Left colon (tissue), 2 donors: Measurements from ENCODE around the gene ANTKMT. TPM values are rescaled to one million over a fixed set of nuclear protein-coding genes. Genes with fewer than 3 reads are reported as not detected.

ENCODE experiments used
- ATAC-seq: fragments of 200-7000 bp; cut with Tn5 transposase; one replicate; pipeline ENCODE4 v1.9.1; 2020; ENCODE audit warnings: mild to moderate bottlenecking, moderate library complexity
- DNase-seq, 2 donors: peaks; one replicate each; pipeline ENCODE4 v3.0.0-alpha.2; 2020
- intact Hi-C, 2 donors: fragments of 100-400 bp; cut with DNase I in 1 of 2; cut with micrococcal nuclease in 1 of 2; formaldehyde crosslinking; loops; one replicate each; pipeline versions ENCODE4 v1.11.2 to v1.14.0; 2022; cut with DNase I, micrococcal nuclease
- microRNA-seq, 2 donors: library from miRNA; unstranded; fragments of <30 nt; microRNA quantifications; one replicate each; pipeline versions ENCODE4 v1.1.0 to v1.2.0, GENCODE V29; 2020
- total RNA-seq, 2 donors: library from RNA; stranded (reverse); fragmentation: NEBNext Ultra II Directional; extraction: Animal tissue kit (Norgen Biotek cat#: 25700); gene quantifications; one replicate each; pipeline ENCODE4 v1.2.1, GENCODE V29; 2021
- donor health status: DM: no; HTN: no; CAD: no.
- donor health status: DM: yes; HTN: yes; CAD: no.

The ANTKMT gene
- total RNA-seq, 2 donors from 2014 or later: 47.2 to 48.6 TPM

DNA sequence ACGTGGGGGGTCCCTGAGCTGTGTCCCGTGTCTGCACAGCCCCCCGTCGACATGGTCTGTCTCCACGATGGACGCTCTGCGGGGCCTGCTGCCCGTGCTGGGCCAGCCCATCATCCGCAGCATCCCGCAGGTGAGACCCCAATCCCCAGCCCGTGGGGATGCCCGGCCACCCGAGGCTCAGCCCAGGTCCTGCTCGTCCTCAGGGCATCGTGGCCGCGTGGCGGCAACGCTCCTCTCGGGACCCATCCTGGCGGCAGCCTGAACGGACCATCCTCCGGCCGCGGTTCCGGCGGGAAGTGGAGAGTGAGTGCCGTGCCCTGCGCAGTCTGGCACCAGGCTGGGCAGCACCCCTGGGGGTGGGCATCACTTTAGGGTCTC lies 44.5 kb downstream of the ANTKMT start:
- DNase-seq: no peak
- intact Hi-C loops: no loop called here
- no peak for ATAC-seq

DNA sequence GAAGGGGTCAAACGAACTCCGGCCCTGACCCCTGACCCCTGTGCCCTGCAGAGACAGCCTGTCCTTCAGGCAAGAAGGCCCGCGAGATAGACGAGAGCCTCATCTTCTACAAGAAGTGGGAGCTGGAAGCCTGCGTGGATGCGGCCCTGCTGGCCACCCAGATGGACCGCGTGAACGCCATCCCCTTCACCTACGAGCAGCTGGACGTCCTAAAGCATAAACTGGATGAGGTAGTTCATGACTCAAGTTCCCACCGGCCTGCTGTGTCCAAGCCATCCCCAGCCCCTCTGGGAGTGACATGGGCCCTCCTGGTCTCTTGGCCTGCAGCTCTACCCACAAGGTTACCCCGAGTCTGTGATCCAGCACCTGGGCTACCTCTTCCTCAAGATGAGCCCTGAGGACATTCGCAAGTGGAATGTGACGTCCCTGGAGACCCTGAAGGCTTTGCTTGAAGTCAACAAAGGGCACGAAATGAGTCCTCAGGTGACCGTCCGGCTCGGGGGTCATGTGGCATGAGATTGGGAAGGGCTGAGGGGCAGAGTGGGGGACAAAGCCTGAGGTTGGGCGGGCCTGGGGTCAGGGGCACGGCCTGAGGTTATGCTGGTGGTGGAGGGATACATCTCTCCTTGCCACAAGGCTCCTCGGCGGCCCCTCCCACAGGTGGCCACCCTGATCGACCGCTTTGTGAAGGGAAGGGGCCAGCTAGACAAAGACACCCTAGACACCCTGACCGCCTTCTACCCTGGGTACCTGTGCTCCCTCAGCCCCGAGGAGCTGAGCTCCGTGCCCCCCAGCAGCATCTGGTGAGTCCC lies 45.3 kb downstream of the ANTKMT start:
- no peak for ATAC-seq
- no peak for DNase-seq
- intact Hi-C loops: no loop called here

DNA sequence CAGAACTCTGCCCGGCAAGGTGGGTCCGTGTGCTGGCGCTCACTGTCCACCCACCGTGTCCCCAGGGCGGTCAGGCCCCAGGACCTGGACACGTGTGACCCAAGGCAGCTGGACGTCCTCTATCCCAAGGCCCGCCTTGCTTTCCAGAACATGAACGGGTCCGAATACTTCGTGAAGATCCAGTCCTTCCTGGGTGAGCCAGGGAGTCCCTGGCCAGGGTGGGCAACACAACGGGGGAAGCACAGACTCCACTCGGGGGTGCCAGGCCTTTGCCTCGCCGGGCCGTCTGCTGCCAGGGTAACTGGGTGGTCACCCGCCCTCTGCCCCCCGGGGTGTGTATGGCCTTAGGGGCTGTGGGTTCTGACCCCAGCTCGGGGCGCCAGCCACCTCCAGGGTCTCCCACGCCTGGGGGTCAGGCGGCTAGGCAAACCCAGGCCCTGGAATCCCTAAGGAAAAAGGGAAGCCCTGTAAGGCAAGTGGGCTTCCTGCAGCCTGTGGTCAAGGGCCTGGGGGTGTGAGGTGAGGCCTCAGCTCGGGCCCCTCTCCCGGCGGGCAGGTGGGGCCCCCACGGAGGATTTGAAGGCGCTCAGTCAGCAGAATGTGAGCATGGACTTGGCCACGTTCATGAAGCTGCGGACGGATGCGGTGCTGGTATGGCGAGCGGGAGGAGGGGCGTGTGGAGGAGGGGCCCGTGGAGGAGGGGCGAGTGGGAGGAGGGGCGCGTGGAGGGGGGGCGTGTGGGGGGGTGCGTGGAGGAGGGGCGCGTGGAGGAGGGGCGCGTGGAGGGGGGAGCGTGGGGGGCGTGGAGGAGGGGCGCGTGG lies 46.1 kb downstream of the ANTKMT start:
- DNase-seq (no peak), ATAC-seq (no peak)
- intact Hi-C loops: no loop called here

DNA sequence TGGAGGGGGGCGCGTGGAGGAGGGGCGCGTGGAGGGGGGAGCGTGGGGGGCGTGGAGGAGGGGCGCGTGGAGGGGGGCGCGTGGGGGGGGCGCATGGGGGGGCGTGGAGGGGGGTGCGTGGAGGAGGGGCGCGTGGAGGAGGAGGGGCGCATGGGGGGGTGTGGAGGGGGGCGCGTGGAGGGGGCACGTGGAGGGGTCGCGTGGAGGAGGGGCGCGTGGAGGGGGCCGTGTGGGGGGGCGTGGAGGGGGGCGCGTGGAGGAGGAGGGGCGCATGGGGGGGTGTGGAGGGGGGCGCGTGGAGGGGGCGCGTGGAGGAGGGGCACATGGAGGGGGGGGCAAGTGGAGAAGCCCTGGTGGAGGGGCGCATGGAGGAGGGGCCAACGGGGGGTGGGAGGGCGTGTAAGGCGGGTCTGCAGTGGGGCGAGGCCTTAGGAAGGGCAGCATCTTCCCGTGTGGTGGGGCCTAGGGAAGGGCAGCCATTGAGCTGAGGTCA lies 46.8 kb downstream of the ANTKMT start:
- intact Hi-C loops: no loop called here
- no peak for DNase-seq
- ATAC-seq: no peak

GRCh38 chr16:768428-768827 lies 47.5 kb downstream of the ANTKMT start:
- ATAC-seq (no peak), DNase-seq (no peak)
- intact Hi-C loops: no loop called here

- intact Hi-C loops: no loop called here
- no peak for ATAC-seq
- no peak for DNase-seq
These were observed 48.3 kb downstream of the ANTKMT start for GRCh38 chr16:769184-769784.

DNA sequence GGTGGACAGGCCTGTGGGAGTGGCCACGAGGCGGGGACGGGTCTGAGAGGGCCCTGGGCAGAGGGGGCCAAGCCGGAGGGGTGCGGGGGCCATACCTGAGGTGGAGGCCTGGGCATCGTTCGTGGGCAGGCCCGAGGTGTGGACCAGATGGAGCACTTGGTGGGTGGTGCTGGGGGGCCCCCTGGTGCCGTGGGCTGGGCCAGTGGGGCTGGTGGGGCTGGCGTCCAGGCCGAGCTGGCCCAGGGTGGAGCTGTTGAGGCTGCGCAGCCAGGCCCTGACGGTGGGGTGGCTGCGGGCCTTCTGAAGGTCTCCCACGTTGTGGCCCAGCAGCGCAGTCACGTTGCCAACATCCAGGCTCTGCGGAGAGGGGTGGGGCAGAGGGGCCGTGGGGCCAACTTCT lies 49.0 kb downstream of the ANTKMT start:
- no peak for ATAC-seq
- intact Hi-C loops: no loop called here
- no peak for DNase-seq

- no peak for ATAC-seq
- intact Hi-C loops: no loop called here
- DNase-seq: no peak
These were observed 49.5 kb downstream of the ANTKMT start for GRCh38 chr16:770411-770810.

Small RNAs within 50 kb of the gene (microRNA-seq; reads per million reads assigned to microRNA genes)
- 0 reads per million in 2 donors for gene MIR662

Other genes with a start within 250 kb of the ANTKMT start
- gene CAPN15, start 193.4 kb upstream of the ANTKMT start, total RNA-seq: 100 to 1,000 TPM in 1 of 2 donors, 10 to 100 TPM in 1; 98.8 to 102 TPM
- not detected for gene PRR35, start 160.8 kb upstream of the ANTKMT start, total RNA-seq
- under 1 TPM in 1 of 2 donors, not detected in 1; 0.36 TPM for gene NHLRC4, start 154.1 kb upstream of the ANTKMT start, total RNA-seq
- gene PIGQ, start 151.2 kb upstream of the ANTKMT start, total RNA-seq: 10 to 100 TPM; 37.6 to 39.5 TPM
- 10 to 100 TPM; 38.2 to 43.4 TPM for gene RAB40C, start 131.1 kb upstream of the ANTKMT start, total RNA-seq
- gene WFIKKN1, start 90.2 kb upstream of the ANTKMT start, total RNA-seq: 1 to 10 TPM in 1 of 2 donors, under 1 TPM in 1; 0.64 to 3.6 TPM
- gene METTL26, start 84.8 kb upstream of the ANTKMT start, total RNA-seq: 10 to 100 TPM; 42.0 to 52.0 TPM
- gene MCRIP2, start 79.3 kb upstream of the ANTKMT start, total RNA-seq: 100 to 1,000 TPM in 1 of 2 donors, 10 to 100 TPM in 1; 98.5 to 161 TPM
- gene WDR90, start 71.8 kb upstream of the ANTKMT start, total RNA-seq: 10 to 100 TPM; 28.3 to 57.6 TPM
- gene RHOT2, start 53.0 kb upstream of the ANTKMT start, total RNA-seq: 100 to 1,000 TPM; 118 to 158 TPM
- gene RHBDL1, start 45.5 kb upstream of the ANTKMT start, total RNA-seq: 1 to 10 TPM; 4.4 to 5.3 TPM
- gene STUB1, start 40.7 kb upstream of the ANTKMT start, total RNA-seq: 100 to 1,000 TPM in 1 of 2 donors, 10 to 100 TPM in 1; 86.6 to 105 TPM
- gene JMJD8, start 36.8 kb upstream of the ANTKMT start, total RNA-seq: 10 to 100 TPM; 41.6 to 49.2 TPM
- gene WDR24, start 30.7 kb upstream of the ANTKMT start, total RNA-seq: 10 to 100 TPM in 1 of 2 donors, 1 to 10 TPM in 1; 9.5 to 10.6 TPM
- 1 to 10 TPM; 1.2 to 3.1 TPM for gene FBXL16, start 15.3 kb upstream of the ANTKMT start, total RNA-seq
- 10 to 100 TPM; 21.7 to 37.8 TPM for gene METRN, start 6.0 kb upstream of the ANTKMT start, total RNA-seq
- gene CCDC78, start 5.3 kb downstream of the ANTKMT start, total RNA-seq: under 1 TPM; 0.75 to 0.95 TPM
- 1 to 10 TPM; 2.0 to 3.3 TPM for gene HAGHL, start 6.0 kb downstream of the ANTKMT start, total RNA-seq
- 10 to 100 TPM; 36.0 to 50.2 TPM for gene CIAO3, start 19.9 kb downstream of the ANTKMT start, total RNA-seq
- 1 to 10 TPM; 6.4 to 7.0 TPM for gene MSLN, start 39.6 kb downstream of the ANTKMT start, total RNA-seq
- 10 to 100 TPM; 21.3 to 24.1 TPM for gene RPUSD1, start 67.2 kb downstream of the ANTKMT start, total RNA-seq
- 10 to 100 TPM in 1 of 2 donors, 1 to 10 TPM in 1; 9.5 to 20.3 TPM for gene CHTF18, start 67.5 kb downstream of the ANTKMT start, total RNA-seq
- under 1 TPM; 0.40 to 0.53 TPM for gene GNG13, start 79.6 kb downstream of the ANTKMT start, total RNA-seq
- gene LMF1, start 249.8 kb downstream of the ANTKMT start, total RNA-seq: 10 to 100 TPM; 17.3 to 22.6 TPM